GM20431 (cell line): Measurements from ENCODE around the gene EEA1.

Experiments used
- in situ Hi-C: fragments of 300-500 bp; cut with MseI, MboI; formaldehyde crosslinking; loops from one replicate; pipeline ENCODE4 v1.15.0; 2020; ENCODE audit warnings: low sequenced_read_pairs; ENCODE audit not compliant: unreplicated experiment

The EEA1 gene

DNA sequence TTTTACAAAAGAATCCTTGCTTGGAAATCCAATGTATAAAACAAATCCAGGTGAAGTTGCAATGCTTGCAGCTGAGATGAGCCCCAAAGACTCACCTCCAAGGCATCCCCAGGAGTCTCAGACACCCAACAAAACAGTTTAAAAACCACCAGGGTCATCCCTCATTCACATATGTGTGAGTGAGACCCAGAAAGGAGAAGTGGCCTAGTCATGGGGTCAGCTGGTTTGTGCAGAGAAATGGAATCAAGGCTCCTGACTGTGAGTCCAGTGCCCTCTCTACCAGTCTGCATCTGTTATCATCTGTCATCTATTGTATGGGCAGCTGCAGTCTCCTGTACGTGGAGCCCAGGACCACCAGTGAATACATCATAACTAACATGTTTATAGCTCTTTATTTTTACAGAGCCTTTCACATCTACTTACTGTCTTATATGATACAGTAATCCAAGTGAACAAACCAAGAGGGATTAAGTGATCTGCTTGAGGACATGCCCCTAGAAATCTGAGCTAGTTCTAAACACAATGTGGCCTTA lies 199.3 kb downstream of the EEA1 start:
- in situ Hi-C loops, result no loop called here

DNA sequence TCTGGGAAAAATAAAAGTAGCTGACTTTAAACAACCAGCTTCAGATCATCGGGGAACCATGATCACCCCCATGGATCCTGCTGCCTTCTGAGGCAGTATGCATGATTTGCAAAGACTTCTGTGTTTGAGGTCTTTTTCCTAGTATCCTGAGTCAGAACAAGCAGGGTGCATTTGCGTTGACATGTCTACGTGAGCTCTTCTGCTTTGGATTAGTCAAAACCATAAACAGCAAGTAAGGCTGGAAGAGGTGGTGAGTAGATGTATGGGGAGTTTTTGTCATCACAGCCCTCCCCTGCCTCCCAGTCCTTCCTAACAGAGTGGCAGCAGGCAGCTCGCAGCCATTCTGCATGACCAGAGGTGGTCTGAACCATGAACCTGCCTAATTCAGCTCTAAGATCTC lies 202.2 kb downstream of the EEA1 start:
- in situ Hi-C loops, result no loop called here

DNA sequence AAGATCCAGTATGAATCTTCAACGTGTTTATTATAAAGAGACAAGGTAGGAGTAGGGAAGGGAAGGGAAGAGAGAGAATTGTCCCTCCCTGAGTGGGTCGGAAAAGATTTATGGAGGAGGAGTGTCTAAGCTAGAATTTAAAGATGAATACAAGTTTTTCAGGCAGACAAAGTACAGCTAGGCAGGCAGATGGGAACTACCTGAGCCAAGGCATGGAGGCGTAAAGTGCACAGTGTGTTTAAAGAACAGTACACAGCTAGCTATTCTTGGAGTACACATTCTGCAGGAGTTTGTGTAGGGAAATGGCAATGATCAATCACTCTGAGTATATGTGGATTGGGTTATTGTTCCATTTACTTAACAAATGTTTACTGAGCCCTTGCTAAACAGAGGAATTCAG lies 206.2 kb downstream of the EEA1 start:
- in situ Hi-C loops, result no loop called here

DNA sequence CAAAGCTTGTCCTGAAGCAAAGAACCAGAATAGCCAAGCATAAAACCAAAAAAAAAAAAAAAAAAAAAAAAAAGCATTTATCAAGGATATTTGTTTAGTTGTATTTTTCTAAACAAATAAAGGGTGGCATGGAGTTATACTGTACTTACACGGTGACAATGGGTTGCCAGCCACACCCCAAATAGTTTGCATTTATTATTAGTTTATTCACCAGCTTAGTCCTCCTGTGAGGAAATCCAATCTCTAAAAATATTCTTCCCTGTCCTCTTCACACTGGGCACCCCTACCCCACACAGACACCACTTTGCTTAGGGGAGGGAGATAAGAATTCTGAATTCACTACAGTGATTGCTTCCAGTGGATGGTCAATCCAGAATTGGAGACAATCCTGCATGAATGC lies 207.4 kb downstream of the EEA1 start:
- in situ Hi-C loops, result no loop called here

DNA sequence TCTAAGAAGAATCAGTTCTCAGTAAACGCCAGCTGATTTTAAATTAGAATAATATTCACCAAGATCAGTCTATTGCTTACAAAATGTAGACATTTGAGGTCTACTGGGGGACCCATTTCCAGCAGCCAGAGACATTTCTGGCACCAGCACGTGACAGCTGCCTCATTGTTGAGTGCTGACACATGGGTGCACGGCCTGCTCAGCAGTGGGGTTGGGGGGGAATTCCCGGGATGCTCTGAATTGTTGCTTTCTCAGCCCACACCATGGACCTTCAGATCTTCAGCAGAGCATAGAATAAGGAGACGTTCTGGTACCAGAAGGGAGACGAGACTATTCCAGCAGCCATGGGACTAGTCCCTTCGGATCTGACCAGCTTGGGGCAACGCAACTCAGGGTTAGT lies 208.0 kb downstream of the EEA1 start:
- in situ Hi-C loops, result no loop called here
